HepG2 (cell line): ENCODE measurements around the gene RPRD2. TPM values are rescaled to one million over a fixed set of nuclear protein-coding genes. Genes with fewer than 3 reads are reported as not detected.

Experiments
- ARNT2 ChIP-seq: sonication (generic); formaldehyde crosslinking; IDR thresholded peaks from 2 replicates; pipeline ENCODE4 v1.8.0; 2022; ENCODE audit warnings: mild to moderate bottlenecking, low read depth, missing genetic modification reagents, moderate library complexity
- ATF6 ChIP-seq: sonication (generic); formaldehyde crosslinking; conservative IDR thresholded peaks from 2 replicates; pipeline ENCODE4 v1.4.0; 2020; ENCODE audit warnings: missing genetic modification reagents
- CAMTA2 ChIP-seq: sonication (generic); formaldehyde crosslinking; IDR thresholded peaks from 2 replicates; pipeline ENCODE4 v1.4.0; 2020; ENCODE audit warnings: mild to moderate bottlenecking, missing genetic modification reagents, borderline replicate concordance
- CC2D1A ChIP-seq: sonication (generic); formaldehyde crosslinking; IDR thresholded peaks from 2 replicates; pipeline ENCODE4 v1.8.1; 2023; ENCODE audit warnings: mild to moderate bottlenecking, missing genetic modification reagents
- CSRNP1 ChIP-seq: sonication (generic); formaldehyde crosslinking; IDR thresholded peaks from 2 replicates; pipeline ENCODE4 v1.8.1; 2023; ENCODE audit warnings: mild to moderate bottlenecking, missing genetic modification reagents
- EEA1 ChIP-seq: sonication (generic); formaldehyde crosslinking; IDR thresholded peaks from 2 replicates; pipeline ENCODE4 v1.5.1; 2020; ENCODE audit warnings: mild to moderate bottlenecking, missing genetic modification reagents, borderline replicate concordance
- EP300 ChIP-seq, 3 experiments: sonication (generic) in 1 of 3; formaldehyde crosslinking in 1 of 3; IDR thresholded peaks; 2 replicates each; pipeline versions ENCODE4 v1.5.1 to v1.6.1; 2011 to 2020; ENCODE audit warnings: low read depth in 2 of 3, low read length in 2 of 3, borderline replicate concordance in 1 of 3, improper control_type of control experiment in 1 of 3, mild to moderate bottlenecking in 1 of 3, missing genetic modification reagents in 1 of 3, moderate library complexity in 1 of 3
- ERF ChIP-seq: IDR thresholded peaks from 2 replicates; pipeline ENCODE4 v1.6.1; 2018; ENCODE audit warnings: missing biosample characterization, missing genetic modification reagents
- ETV5 ChIP-seq: IDR thresholded peaks from 2 replicates; pipeline ENCODE4 v1.6.1; 2018; ENCODE audit warnings: missing biosample characterization, missing genetic modification reagents, inconsistent platforms, borderline replicate concordance
- GATAD1 ChIP-seq: IDR thresholded peaks from 2 replicates; pipeline ENCODE4 v1.6.1; 2016; ENCODE audit warnings: missing genetic modification reagents, missing compliant biosample characterization
- GTF3A ChIP-seq: sonication (generic); formaldehyde crosslinking; conservative IDR thresholded peaks from 2 replicates; pipeline ENCODE4 v1.4.0; 2020; ENCODE audit warnings: mild to moderate bottlenecking, missing genetic modification reagents
- HHEX ChIP-seq: IDR thresholded peaks from 2 replicates; pipeline ENCODE4 v1.6.1; 2016; ENCODE audit warnings: control low read depth
- HMGA1 ChIP-seq: sonication (generic); formaldehyde crosslinking; conservative IDR thresholded peaks from 2 replicates; pipeline ENCODE4 v1.4.0; 2020; ENCODE audit warnings: missing genetic modification reagents
- HNF4G ChIP-seq, 2 experiments: sonication (generic) in 1 of 2; formaldehyde crosslinking in 1 of 2; IDR thresholded peaks; 2 replicates each; pipeline versions ENCODE4 v1.4.0 to v1.6.1; 2011 to 2020; ENCODE audit warnings: borderline replicate concordance in 2 of 2, low read depth in 2 of 2, mild to moderate bottlenecking in 2 of 2, low read length in 1 of 2, missing genetic modification reagents in 1 of 2, moderate library complexity in 1 of 2
- MAF1 ChIP-seq: sonication (generic); formaldehyde crosslinking; IDR thresholded peaks from 2 replicates; pipeline ENCODE4 v1.5.0; 2020; ENCODE audit warnings: missing genetic modification reagents, borderline replicate concordance
- MXD3 ChIP-seq: IDR thresholded peaks from 2 replicates; pipeline ENCODE4 v1.6.1; 2016; ENCODE audit warnings: mild to moderate bottlenecking, missing biosample characterization, missing genetic modification reagents
- NFE2L1 ChIP-seq: sonication (generic); formaldehyde crosslinking; IDR thresholded peaks from 2 replicates; pipeline ENCODE4 v1.4.0; 2020; ENCODE audit warnings: missing genetic modification reagents, mild to moderate bottlenecking, borderline replicate concordance
- PITX1 ChIP-seq: sonication (generic); formaldehyde crosslinking; IDR thresholded peaks from 2 replicates; pipeline ENCODE4 v1.5.1; 2020; ENCODE audit warnings: mild to moderate bottlenecking, missing genetic modification reagents
- POLR2A ChIP-seq, 2 experiments: IDR thresholded peaks; 2 replicates each; pipeline ENCODE4 v1.6.1; 2011; ENCODE audit warnings: low read depth in 2 of 2, low read length in 2 of 2, mild to moderate bottlenecking in 1 of 2, moderate library complexity in 1 of 2; ENCODE audit not compliant: insufficient read depth in 1 of 2
- ZFP1 ChIP-seq: IDR thresholded peaks from 2 replicates; pipeline ENCODE4 v1.6.1; 2016
- ZFX ChIP-seq: sonication (generic); formaldehyde crosslinking; IDR thresholded peaks from 2 replicates; pipeline ENCODE4 v1.4.0; 2020; ENCODE audit warnings: mild to moderate bottlenecking, low read depth, missing genetic modification reagents, moderate library complexity
- ZMYM4 ChIP-seq: sonication (generic); formaldehyde crosslinking; IDR thresholded peaks from 2 replicates; pipeline ENCODE4 v1.8.1; 2023; ENCODE audit warnings: mild to moderate bottlenecking, missing genetic modification reagents
- ZNF232 ChIP-seq: sonication (generic); formaldehyde crosslinking; IDR thresholded peaks from 2 replicates; pipeline ENCODE4 v1.4.0; 2020; ENCODE audit warnings: missing genetic modification reagents, borderline replicate concordance
- ZNF264 ChIP-seq: sonication (generic); formaldehyde crosslinking; IDR thresholded peaks from 2 replicates; pipeline ENCODE4 v1.4.0; 2020; ENCODE audit warnings: missing genetic modification reagents
- ZNF367 ChIP-seq: sonication (generic); formaldehyde crosslinking; IDR thresholded peaks from 2 replicates; pipeline ENCODE4 v1.4.0; 2020; ENCODE audit warnings: missing genetic modification reagents, borderline replicate concordance
- ZNF598 ChIP-seq: sonication (generic); formaldehyde crosslinking; IDR thresholded peaks from 2 replicates; pipeline ENCODE4 v1.5.1; 2020; ENCODE audit warnings: mild to moderate bottlenecking, missing genetic modification reagents, borderline replicate concordance
- ZNF775 ChIP-seq: sonication (generic); formaldehyde crosslinking; IDR thresholded peaks from 2 replicates; pipeline ENCODE4 v1.4.0; 2020; ENCODE audit warnings: missing genetic modification reagents, mild to moderate bottlenecking, moderate library complexity, borderline replicate concordance
- ZSCAN31 ChIP-seq: sonication (generic); formaldehyde crosslinking; IDR thresholded peaks from 2 replicates; pipeline ENCODE4 v1.5.0; 2020; ENCODE audit warnings: low read depth, mild to moderate bottlenecking, missing genetic modification reagents
- polyA plus RNA-seq, 8 experiments: library from polyadenylated mRNA; depleted of rRNA in 3 of 8; stranded (reverse) in 7 of 8; unstranded in 1 of 8; fragments of >200 nt; fragmentation: Illumina TruSeq in 4 of 8; extraction: Trizol in 4 of 8; gene quantifications; 2 replicates each; pipeline versions ENCODE4 v1.2.1 to v1.2.3, GENCODE V29; 2011 to 2016; ENCODE audit warnings: low read depth in 4 of 8, missing spikeins in 1 of 8, mixed read lengths in 1 of 8; ENCODE audit not compliant: insufficient read depth in 1 of 8
- total RNA-seq, 5 experiments: library from RNA; depleted of rRNA; stranded (reverse); fragments of >200 nt; fragmentation: Illumina TruSeq; extraction: Trizol; gene quantifications; 2 replicates each; pipeline ENCODE4 v1.2.3, GENCODE V29; 2016; ENCODE audit warnings: low read depth in 1 of 5

The RPRD2 gene
- total and polyA plus RNA-seq, 2 of the 13 experiments (the other 11 are each of a cell fraction or from before 2014, with no cell fraction given) = 8.0 to 8.9 TPM

- TF ChIP-seq EEA1 (CRISPR knock-in tag) (no peak), POLR2A (IDR thresholded peaks at IDR 0.05; ENCODE audit: insufficient read depth in 1 of 2, low read depth in 2 of 2, low read length in 2 of 2) (no peak), ZNF264 (no peak), ZSCAN31 (CRISPR knock-in tag) (peak; percentile 61; the same call in 1 of the 2 replicates), ZFX (CRISPR knock-in tag) (no peak; the same call in 1 of the 2 replicates), ZFP1 (no peak; the same call in 1 of the 2 replicates), CAMTA2 (CRISPR knock-in tag) (no peak), MAF1 (CRISPR knock-in tag) (no peak), CC2D1A (no peak), ZNF367 (CRISPR knock-in tag) (no peak), ERF (CRISPR knock-in tag) (peak; percentile 91; the same call in 1 of the 2 replicates), EP300 (IDR thresholded peaks at IDR 0.05; ENCODE audit: low read depth in 2 of 2, low read length in 2 of 2) (peak; percentile 52 to 90; a peak in 3 of 4 replicates), EP300 (CRISPR knock-in tag; IDR thresholded peaks at IDR 0.05; ENCODE audit: borderline replicate concordance) (peak; percentile 85; the same call in 1 of the 2 replicates), CSRNP1 (CRISPR knock-in tag) (no peak), MXD3 (no peak), HNF4G (IDR thresholded peaks at IDR 0.05; ENCODE audit: borderline replicate concordance, low read depth, low read length) (peak; percentile 93), HNF4G (CRISPR knock-in tag; IDR thresholded peaks at IDR 0.05; ENCODE audit: borderline replicate concordance, low read depth) (peak; percentile 60; the same call in 1 of the 2 replicates), ARNT2 (CRISPR knock-in tag) (no peak), ATF6 (no peak), ZNF232 (CRISPR knock-in tag) (peak; percentile 51; the same call in 1 of the 2 replicates), GTF3A (CRISPR knock-in tag) (no peak), PITX1 (peak; percentile 88), NFE2L1 (CRISPR knock-in tag) (no peak), ZNF598 (CRISPR knock-in tag) (no peak), HHEX (CRISPR knock-in tag) (no peak), ZMYM4 (CRISPR knock-in tag) (peak; percentile 66; the same call in 1 of the 2 replicates), ZNF775 (CRISPR knock-in tag) (no peak), GATAD1 (CRISPR knock-in tag) (peak; percentile 63), ETV5 (CRISPR knock-in tag) (peak; percentile 84), HMGA1 (no peak)
Observed at GRCh38 chr1:150410582-150411101, 46.7 kb downstream of the RPRD2 start (continued).
